ENCODE results near the gene ADAMTS8. TPM values are rescaled to one million over a fixed set of nuclear protein-coding genes. Genes with fewer than 3 reads are reported as not detected.

Gene ADAMTS8
- total RNA-seq, 1 experiment from 2014 or later = 0.15 TPM

- CTCF ChIA-PET = no interaction called here
- TF ChIP-seq CTCF (IDR thresholded peaks at IDR 0.05) = no peak
Observed at GRCh38 chr11:130472434-130472961, 44.1 kb upstream of the ADAMTS8 start.

DNA sequence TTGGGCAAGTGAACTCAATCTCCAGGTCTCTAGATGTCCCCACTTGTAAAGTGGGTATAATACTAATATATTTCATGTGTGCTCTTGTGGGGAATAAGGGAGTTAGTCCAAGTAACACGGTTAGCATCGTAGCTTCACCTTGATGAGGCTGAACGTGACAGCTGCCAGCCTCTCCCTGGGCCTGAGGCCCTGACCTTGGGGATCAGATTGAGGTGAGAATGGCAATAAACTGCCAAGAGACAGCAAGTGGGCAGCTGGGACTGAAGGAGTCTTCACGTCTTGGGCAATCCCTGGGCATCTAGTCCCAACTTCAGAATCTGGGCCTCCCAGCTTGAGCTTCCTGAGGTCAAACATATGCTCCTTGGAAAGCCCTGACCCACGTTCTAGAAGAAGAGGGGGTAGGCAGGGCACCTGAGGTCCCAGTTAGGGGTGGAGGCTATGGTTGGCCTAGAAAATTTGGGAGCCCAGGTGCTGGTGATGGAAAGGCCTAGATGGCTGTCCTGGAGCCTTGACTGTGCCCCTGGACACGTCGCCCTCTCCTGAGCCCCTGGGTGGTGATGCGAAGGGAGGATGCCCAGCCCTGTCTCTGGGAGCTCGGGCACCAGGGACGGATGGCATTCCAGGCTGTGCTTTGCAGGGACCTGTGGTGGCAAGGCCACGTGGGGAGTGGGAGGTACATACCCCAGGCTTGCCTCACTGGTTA lies 43.5 kb upstream of the ADAMTS8 start:
- Histone ChIP-seq H3K36me3 (ENCODE audit: control insufficient read depth, insufficient read depth, low read length) (no peaks in the 10 kb centered on the region; the same call in none of the 2 replicates), H3K27me3 (ENCODE audit: control insufficient read depth, insufficient read depth, low read length) (no peaks in the 10 kb centered on the region), H3K9me3 (ENCODE audit: control insufficient read depth, insufficient read depth, low read depth, low read length) (no peaks in the 10 kb centered on the region), H3K4me3 (ENCODE audit: low read depth in 2 of 2, low read length in 2 of 2) (no peak overlapping the region), H3K4me1 (ENCODE audit: control insufficient read depth, insufficient read depth, low read length) (no peaks in the 10 kb centered on the region), H3K27ac (ENCODE audit: low read length) (no peak overlapping the region)
- ChIA-PET POLR2A (no interaction called here), CTCF (no interaction called here)
- intact Hi-C loops (cut with micrococcal nuclease; ENCODE audit: unreplicated experiment) (no loop called here), in situ Hi-C loops (cut with HindIII; ENCODE audit: low pct_unique_long_range_greater_than_20kb, low sequenced_read_pairs) (no loop called here)
- DNase-seq (ENCODE audit: low read depth, low spot score) (no peak), ATAC-seq (no peak)
- BruUV-seq (replicated peaks) = no TSS peak
- TF ChIP-seq POLR2AphosphoS5 (IDR thresholded peaks at IDR 0.05; ENCODE audit: low read depth, low read length) = no peak
- TF ChIP-seq, protein P1, sequence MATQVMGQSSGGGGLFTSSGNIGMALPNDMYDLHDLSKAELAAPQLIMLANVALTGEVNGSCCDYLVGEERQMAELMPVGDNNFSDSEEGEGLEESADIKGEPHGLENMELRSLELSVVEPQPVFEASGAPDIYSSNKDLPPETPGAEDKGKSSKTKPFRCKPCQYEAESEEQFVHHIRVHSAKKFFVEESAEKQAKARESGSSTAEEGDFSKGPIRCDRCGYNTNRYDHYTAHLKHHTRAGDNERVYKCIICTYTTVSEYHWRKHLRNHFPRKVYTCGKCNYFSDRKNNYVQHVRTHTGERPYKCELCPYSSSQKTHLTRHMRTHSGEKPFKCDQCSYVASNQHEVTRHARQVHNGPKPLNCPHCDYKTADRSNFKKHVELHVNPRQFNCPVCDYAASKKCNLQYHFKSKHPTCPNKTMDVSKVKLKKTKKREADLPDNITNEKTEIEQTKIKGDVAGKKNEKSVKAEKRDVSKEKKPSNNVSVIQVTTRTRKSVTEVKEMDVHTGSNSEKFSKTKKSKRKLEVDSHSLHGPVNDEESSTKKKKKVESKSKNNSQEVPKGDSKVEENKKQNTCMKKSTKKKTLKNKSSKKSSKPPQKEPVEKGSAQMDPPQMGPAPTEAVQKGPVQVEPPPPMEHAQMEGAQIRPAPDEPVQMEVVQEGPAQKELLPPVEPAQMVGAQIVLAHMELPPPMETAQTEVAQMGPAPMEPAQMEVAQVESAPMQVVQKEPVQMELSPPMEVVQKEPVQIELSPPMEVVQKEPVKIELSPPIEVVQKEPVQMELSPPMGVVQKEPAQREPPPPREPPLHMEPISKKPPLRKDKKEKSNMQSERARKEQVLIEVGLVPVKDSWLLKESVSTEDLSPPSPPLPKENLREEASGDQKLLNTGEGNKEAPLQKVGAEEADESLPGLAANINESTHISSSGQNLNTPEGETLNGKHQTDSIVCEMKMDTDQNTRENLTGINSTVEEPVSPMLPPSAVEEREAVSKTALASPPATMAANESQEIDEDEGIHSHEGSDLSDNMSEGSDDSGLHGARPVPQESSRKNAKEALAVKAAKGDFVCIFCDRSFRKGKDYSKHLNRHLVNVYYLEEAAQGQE (IDR thresholded peaks at IDR 0.05; ENCODE audit: insufficient read depth in 1 of 2, low read depth in 2 of 2, low read length in 1 of 2) = no peak
- no peak for TF ChIP-seq CTCF (IDR thresholded peaks at IDR 0.05)

More at GRCh38 chr11:130472434-130472961, 44.1 kb upstream of the ADAMTS8 start:
- no peak overlapping the region for H3K27ac ChIP-seq (ENCODE audit: low read length)
- H3K36me3 ChIP-seq (ENCODE audit: control insufficient read depth, insufficient read depth, low read length) = no peaks in the 10 kb centered on the region; the same call in none of the 2 replicates
- no peak overlapping the region for H3K4me3 ChIP-seq (ENCODE audit: low read depth in 2 of 2, low read length in 2 of 2)
- peaks cover 5% of the 10 kb centered on the region for H3K4me1 ChIP-seq (ENCODE audit: control insufficient read depth, insufficient read depth, low read length)
- no peaks in the 10 kb centered on the region for H3K27me3 ChIP-seq (ENCODE audit: control insufficient read depth, insufficient read depth, low read length)
- H3K9me3 ChIP-seq (ENCODE audit: control insufficient read depth, insufficient read depth, low read depth, low read length) = no peaks in the 10 kb centered on the region
- in situ Hi-C loops (cut with HindIII; ENCODE audit: low pct_unique_long_range_greater_than_20kb, low sequenced_read_pairs) (no loop called here), intact Hi-C loops (cut with micrococcal nuclease; ENCODE audit: unreplicated experiment) (no loop called here)
- ATAC-seq = no peak
- no peak for DNase-seq (ENCODE audit: low read depth, low spot score)
- BruUV-seq (replicated peaks) = no TSS peak
- POLR2A ChIA-PET = interaction anchor here (0.6 kb wide), 1 partner anchor 316 kb away, joined by 7 read pairs; no protein-coding TSS in a partner anchor
